Neuronal stem cell (in vitro differentiated cells): ENCODE measurements around the gene CPNE7.
A peak's percentile ranks its signal among the peaks of the same experiment; 100 is the strongest.
"Not testable (repeated sequence)": the region's sequence is repeated elsewhere in the genome, so short reads cannot be mapped to it uniquely, and the experiment has no call there.

Experiments used
- DNase-seq: peaks from one replicate; pipeline ENCODE4 v3.0.0-alpha.2; 2013; ENCODE audit warnings: low spot score
- H2AFZ ChIP-seq: one replicate; pipeline ENCODE4 v1.6.1; 2013; ENCODE audit warnings: mild to moderate bottlenecking, low read length, inconsistent platforms
- H2AK5ac ChIP-seq: 2 replicates; pipeline ENCODE4 v1.6.1; 2013; ENCODE audit warnings: low read depth, mild to moderate bottlenecking, inconsistent platforms, low read length, moderate library complexity, mixed read lengths
- H2BK120ac ChIP-seq: 2 replicates; pipeline ENCODE4 v1.6.1; 2013; ENCODE audit warnings: low read depth, mild to moderate bottlenecking, inconsistent platforms, low read length, moderate library complexity, mixed read lengths
- H2BK12ac ChIP-seq: one replicate; pipeline ENCODE4 v1.6.1; 2013; ENCODE audit warnings: low read length, inconsistent platforms
- H2BK15ac ChIP-seq: 2 replicates; pipeline ENCODE4 v1.6.1; 2013; ENCODE audit warnings: mild to moderate bottlenecking, low read length, inconsistent platforms, mixed read lengths
- H2BK5ac ChIP-seq: one replicate; pipeline ENCODE4 v1.6.1; 2013; ENCODE audit warnings: inconsistent platforms, mild to moderate bottlenecking, low read length, moderate library complexity
- H3K14ac ChIP-seq: one replicate; pipeline ENCODE4 v1.6.1; 2013; ENCODE audit warnings: low read length, inconsistent platforms
- H3K18ac ChIP-seq: 2 replicates; pipeline ENCODE4 v1.6.1; 2013; ENCODE audit warnings: low read length, inconsistent platforms
- H3K23ac ChIP-seq: 2 replicates; pipeline ENCODE4 v1.6.1; 2013; ENCODE audit warnings: low read depth, mild to moderate bottlenecking, mixed read lengths, low read length, inconsistent platforms; ENCODE audit not compliant: poor library complexity
- H3K27ac ChIP-seq: replicated peaks from 3 replicates; pipeline ENCODE4 v1.5.1; 2013; ENCODE audit warnings: low read length, inconsistent platforms
- H3K27me3 ChIP-seq, 3 experiments: 2 replicates each; pipeline ENCODE4 v1.6.1; 2013; ENCODE audit warnings: low read length in 3 of 3, mild to moderate bottlenecking in 2 of 3, inconsistent platforms in 1 of 3, low read depth in 1 of 3, mixed read lengths in 1 of 3, moderate library complexity in 1 of 3; ENCODE audit not compliant: control insufficient read depth in 3 of 3, insufficient read depth in 3 of 3
- H3K36me3 ChIP-seq, 2 donors: replicated peaks in 1 of 2; 2 replicates each; pipeline ENCODE4 v1.6.1; 2013; ENCODE audit warnings: low read length in 2 of 2; ENCODE audit not compliant: control insufficient read depth in 2 of 2, insufficient read depth in 2 of 2
- H3K4ac ChIP-seq: 2 replicates; pipeline ENCODE4 v1.6.1; 2013; ENCODE audit warnings: inconsistent platforms, mild to moderate bottlenecking, low read length, moderate library complexity
- H3K4me1 ChIP-seq, 2 donors: 1 replicate in 1 of 2; 2 replicates in 1 of 2; pipeline ENCODE4 v1.6.1; 2013; ENCODE audit warnings: low read length in 2 of 2, low read depth in 1 of 2; ENCODE audit not compliant: control insufficient read depth in 2 of 2, insufficient read depth in 1 of 2
- H3K4me2 ChIP-seq: one replicate; pipeline ENCODE4 v1.6.1; 2013; ENCODE audit warnings: mild to moderate bottlenecking, low read length, inconsistent platforms; ENCODE audit not compliant: insufficient read depth, poor library complexity, severe bottlenecking
- H3K4me3 ChIP-seq, 2 donors: 2 replicates each; pipeline ENCODE4 v1.5.1; 2013; ENCODE audit warnings: low read length in 2 of 2, mild to moderate bottlenecking in 2 of 2, inconsistent platforms in 1 of 2, moderate library complexity in 1 of 2
- H3K79me1 ChIP-seq: one replicate; pipeline ENCODE4 v1.6.1; 2013; ENCODE audit warnings: low read depth, mild to moderate bottlenecking, inconsistent platforms, low read length, moderate library complexity
- H3K9ac ChIP-seq: one replicate; pipeline ENCODE4 v1.6.1; 2013; ENCODE audit warnings: mild to moderate bottlenecking, low read depth, low read length, inconsistent platforms; ENCODE audit not compliant: poor library complexity
- H3K9me3 ChIP-seq, 2 donors: replicated peaks in 1 of 2; 2 replicates each; pipeline versions ENCODE3 to v1.6.1; 2013; ENCODE audit warnings: low read length in 2 of 2, mild to moderate bottlenecking in 2 of 2, inconsistent platforms in 1 of 2, low read depth in 1 of 2, mixed read lengths in 1 of 2, moderate library complexity in 1 of 2; ENCODE audit not compliant: control insufficient read depth in 2 of 2, insufficient read depth in 1 of 2
- H4K8ac ChIP-seq: one replicate; pipeline ENCODE4 v1.6.1; 2013; ENCODE audit warnings: low read depth, mild to moderate bottlenecking, inconsistent platforms, low read length, moderate library complexity
- H4K91ac ChIP-seq: one replicate; pipeline ENCODE4 v1.6.1; 2013; ENCODE audit warnings: low read length, low read depth, mild to moderate bottlenecking, inconsistent platforms; ENCODE audit not compliant: poor library complexity
- WGBS, 2 donors: extraction: QIAGEN DNeasy Blood & Tissue Kit; methylation state at CpG; one replicate each; pipeline ENCODE4 v1.1.7; 2013; ENCODE audit warnings: missing lambda C conversion rate in 2 of 2, mixed read lengths in 1 of 2; ENCODE audit not compliant: insufficient read length in 2 of 2, insufficient replicate concordance in 1 of 2; ENCODE audit errors: extremely low coverage in 2 of 2; 5-methylcytosine and 5-hydroxymethylcytosine counted together

The CPNE7 gene

DNA sequence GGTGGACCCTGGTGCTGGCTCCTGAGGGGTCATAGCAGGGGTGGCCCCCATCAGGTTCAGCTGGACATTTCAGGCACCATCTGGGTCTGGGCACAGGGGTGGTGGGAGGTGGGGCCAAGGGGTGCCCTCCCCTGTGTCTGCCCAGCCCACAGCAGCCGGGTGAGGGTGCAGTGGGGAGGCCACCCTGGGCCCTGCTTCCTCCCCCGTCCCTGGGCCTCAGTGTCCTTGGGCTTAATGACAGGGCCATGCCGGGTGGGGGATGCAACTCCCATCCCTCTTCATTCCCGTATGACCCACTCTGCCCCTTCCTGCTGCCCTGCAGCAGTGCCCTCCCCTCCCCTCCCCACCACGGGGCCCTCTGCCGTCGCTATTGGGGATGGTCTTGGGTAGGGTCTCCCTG lies 10.7 kb downstream of the CPNE7 start:
- H3K9me3 ChIP-seq: no peaks in the 10 kb centered on the region
- peak overlapping the region; percentile 67 for H2BK15ac ChIP-seq
- peak overlapping the region; percentile 76 for H3K18ac ChIP-seq
- H4K91ac ChIP-seq: no peak overlapping the region
- peak overlapping the region; percentile 88 for H2AK5ac ChIP-seq
- no peak overlapping the region for H2AFZ ChIP-seq
- H3K79me1 ChIP-seq: no peaks in the 10 kb centered on the region
- no peak overlapping the region for H4K8ac ChIP-seq
- H3K23ac ChIP-seq: peak overlapping the region; percentile 55
- no CpG with 5 or more reads among the region's 7 CpGs for WGBS, 2 donors
- H3K4me2 ChIP-seq: no peak overlapping the region
- H3K4me1 ChIP-seq: peaks cover 2 to 11% of the 10 kb centered on the region in 2 donors
- no peak overlapping the region for H2BK120ac ChIP-seq
- H3K14ac ChIP-seq: no peak overlapping the region
- H3K27me3 ChIP-seq: no peaks in the 10 kb centered on the region
- no peak overlapping the region for H3K4ac ChIP-seq
- no peak overlapping the region for H2BK12ac ChIP-seq
- H3K27ac ChIP-seq: no peak overlapping the region
- H2BK5ac ChIP-seq: peak overlapping the region; percentile 66
- H3K4me3 ChIP-seq: no peak overlapping the region
- no peaks in the 10 kb centered on the region for H3K36me3 ChIP-seq
- no peak for DNase-seq
- peak overlapping the region; percentile 44 for H3K9ac ChIP-seq

DNA sequence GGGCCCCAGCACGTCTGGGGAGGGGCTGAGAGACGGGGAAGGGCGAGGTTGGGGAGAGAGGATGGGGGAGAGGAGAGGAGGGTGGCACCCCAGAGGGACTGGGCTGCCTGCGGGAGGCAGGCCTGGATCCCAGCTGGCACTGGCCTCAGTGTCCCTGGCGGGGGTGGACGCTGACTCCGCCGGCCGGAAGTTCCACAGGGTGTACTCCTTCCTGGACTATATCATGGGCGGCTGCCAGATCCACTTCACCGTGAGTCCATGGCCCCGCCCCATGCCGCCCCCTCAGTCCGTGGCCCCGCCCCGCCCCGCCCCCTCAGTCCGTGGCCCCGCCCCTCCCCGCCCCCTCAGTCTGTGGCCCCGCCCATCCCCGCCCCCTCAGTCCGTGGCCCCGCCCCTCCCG lies 11.3 kb downstream of the CPNE7 start:
- Histone ChIP-seq H3K4ac (no peak overlapping the region), H3K4me1 (peaks cover 1 to 10% of the 10 kb centered on the region in 2 donors), H3K79me1 (no peaks in the 10 kb centered on the region), H3K9me3 (no peaks in the 10 kb centered on the region), H3K9ac (no peak overlapping the region), H2BK120ac (no peak overlapping the region), H2AFZ (no peak overlapping the region), H4K8ac (no peak overlapping the region), H3K36me3 (no peaks in the 10 kb centered on the region), H3K23ac (no peak overlapping the region), H3K4me2 (no peak overlapping the region), H3K4me3 (no peak overlapping the region), H2AK5ac (peak overlapping the region; percentile 88), H2BK15ac (peak overlapping the region; percentile 67), H2BK12ac (peak overlapping the region; percentile 30), H3K18ac (peak overlapping the region; percentile 27), H4K91ac (no peak overlapping the region), H3K14ac (peak overlapping the region; percentile 6), H2BK5ac (no peak overlapping the region), H3K27me3 (no peaks in the 10 kb centered on the region), H3K27ac (no peak overlapping the region)
- no peak for DNase-seq
- WGBS, 2 donors: no CpG with 5 or more reads among the region's 25 CpGs

DNA sequence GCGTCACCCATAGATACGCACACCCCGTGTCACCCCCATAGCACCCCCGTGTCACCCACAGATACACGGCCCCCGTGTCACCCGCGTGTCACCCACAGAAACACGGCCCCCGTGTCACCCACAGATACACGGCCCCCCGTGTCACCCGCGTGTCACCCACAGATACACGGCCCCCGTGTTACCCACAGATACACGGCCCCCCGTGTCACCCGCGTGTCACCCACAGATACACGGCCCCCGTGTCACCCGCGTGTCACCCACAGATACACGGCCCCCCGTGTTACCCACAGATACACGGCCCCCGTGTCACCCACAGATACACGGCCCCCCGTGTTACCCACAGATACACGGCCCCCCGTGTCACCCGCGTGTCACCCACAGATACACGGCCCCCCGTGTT lies 12.1 kb downstream of the CPNE7 start:
- not testable (repeated sequence) for H3K23ac ChIP-seq, H3K4me1 ChIP-seq, H3K14ac ChIP-seq, H2BK15ac ChIP-seq, DNase-seq, H3K9ac ChIP-seq, H3K36me3 ChIP-seq, H3K4me2 ChIP-seq, H4K8ac ChIP-seq, H2BK12ac ChIP-seq, H3K9me3 ChIP-seq, H3K4me3 ChIP-seq, H3K18ac ChIP-seq, H2AK5ac ChIP-seq, H2BK120ac ChIP-seq, H3K79me1 ChIP-seq, H2BK5ac ChIP-seq, H3K4ac ChIP-seq, H3K27ac ChIP-seq, H2AFZ ChIP-seq, H4K91ac ChIP-seq, H3K27me3 ChIP-seq
- no CpG with 5 or more reads among the region's 36 CpGs for WGBS, 2 donors

DNA sequence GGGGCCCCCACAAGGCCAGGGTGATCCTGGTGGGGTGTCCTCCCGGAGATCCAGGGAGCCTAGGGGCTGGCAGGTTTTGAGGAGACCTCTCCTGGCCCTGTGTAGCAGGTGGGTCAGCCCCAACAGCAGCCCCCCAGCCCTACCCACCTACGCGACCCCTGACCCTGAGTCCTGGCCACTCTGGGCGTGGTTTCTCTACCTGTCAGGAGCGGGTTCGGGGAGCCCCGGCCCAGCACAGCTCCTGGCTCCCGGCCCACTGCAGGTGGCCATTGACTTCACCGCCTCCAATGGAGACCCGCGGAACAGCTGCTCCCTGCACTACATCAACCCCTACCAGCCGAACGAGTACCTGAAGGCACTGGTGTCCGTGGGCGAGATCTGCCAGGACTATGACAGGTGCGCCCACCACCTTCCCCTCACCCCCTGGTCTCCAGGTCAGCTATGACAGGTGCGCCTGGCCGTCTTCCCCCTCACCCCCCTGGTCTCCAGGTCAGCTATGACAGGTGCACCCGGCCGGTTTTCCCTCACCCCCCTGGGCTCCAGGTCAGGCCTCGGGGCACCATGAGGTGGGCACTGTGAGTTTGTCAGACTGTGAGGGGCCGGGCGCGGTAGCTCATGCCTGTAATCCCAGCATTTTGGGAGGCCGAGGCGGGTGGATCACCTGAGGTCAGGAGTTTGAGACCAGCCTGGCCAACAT lies 13.0 kb downstream of the CPNE7 start:
- H2BK5ac ChIP-seq: no peak overlapping the region
- no peak overlapping the region for H2BK12ac ChIP-seq
- H3K23ac ChIP-seq: no peak overlapping the region
- no peak overlapping the region for H2AK5ac ChIP-seq
- no peak overlapping the region for H4K91ac ChIP-seq
- no peaks in the 10 kb centered on the region for H3K9me3 ChIP-seq
- WGBS, 2 donors: no CpG with 5 or more reads among the region's 26 CpGs
- H3K4me2 ChIP-seq: no peak overlapping the region
- H3K27me3 ChIP-seq: no peaks in the 10 kb centered on the region
- DNase-seq: no peak
- H3K9ac ChIP-seq: no peak overlapping the region
- H3K4me3 ChIP-seq: no peak overlapping the region
- H2BK120ac ChIP-seq: no peak overlapping the region
- H3K27ac ChIP-seq: no peak overlapping the region
- H2BK15ac ChIP-seq: no peak overlapping the region
- H3K18ac ChIP-seq: no peak overlapping the region
- H2AFZ ChIP-seq: no peak overlapping the region
- H3K79me1 ChIP-seq: no peaks in the 10 kb centered on the region
- no peak overlapping the region for H3K4ac ChIP-seq
- no peaks in the 10 kb centered on the region for H3K36me3 ChIP-seq
- H3K14ac ChIP-seq: no peak overlapping the region
- H4K8ac ChIP-seq: no peak overlapping the region
- peaks cover 0 to 5% of the 10 kb centered on the region in 2 donors for H3K4me1 ChIP-seq
